Breast epithelium (tissue), 3 donors: ENCODE measurements around the gene EPS8.

Experiments used
- POLR2A ChIP-seq: fragments of 450-650 bp; IDR thresholded peaks from one replicate; pipeline ENCODE4 v1.6.1; 2016; ENCODE audit warnings: antibody characterized with exemption, mild to moderate bottlenecking, moderate library complexity
- POLR2AphosphoS5 ChIP-seq, 3 donors: sonication (generic); formaldehyde crosslinking; IDR thresholded peaks; one replicate each; pipeline ENCODE4 v1.6.1; 2017; ENCODE audit warnings: antibody characterized with exemption in 3 of 3
- TF ChIP-seq, protein P1 (sequence below), 3 donors: fragments of 450-650 bp; IDR thresholded peaks; one replicate each; pipeline ENCODE4 v1.5.1; 2016 to 2017; ENCODE audit warnings: antibody characterized with exemption in 3 of 3, mild to moderate bottlenecking in 3 of 3, moderate library complexity in 3 of 3

DNA sequence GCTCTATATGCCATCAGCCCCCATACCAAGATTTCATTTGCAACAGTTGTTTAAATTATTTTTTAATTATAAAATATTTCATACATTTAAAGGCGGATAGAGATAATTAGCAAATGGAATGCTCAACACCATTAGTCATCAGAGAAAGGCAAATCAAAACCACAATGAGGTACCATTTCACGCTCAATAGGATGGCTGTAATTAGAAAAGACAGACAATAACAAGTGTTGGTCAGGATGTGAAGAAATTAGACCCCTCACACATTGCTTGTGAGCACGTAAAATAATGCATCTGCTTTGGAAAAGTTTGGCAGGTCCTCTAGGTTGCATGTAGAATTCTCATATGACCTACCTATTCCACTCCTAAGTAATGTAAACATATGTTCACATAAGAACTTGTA is 35.3 kb upstream of the EPS8 start:
- TF ChIP-seq, protein P1, sequence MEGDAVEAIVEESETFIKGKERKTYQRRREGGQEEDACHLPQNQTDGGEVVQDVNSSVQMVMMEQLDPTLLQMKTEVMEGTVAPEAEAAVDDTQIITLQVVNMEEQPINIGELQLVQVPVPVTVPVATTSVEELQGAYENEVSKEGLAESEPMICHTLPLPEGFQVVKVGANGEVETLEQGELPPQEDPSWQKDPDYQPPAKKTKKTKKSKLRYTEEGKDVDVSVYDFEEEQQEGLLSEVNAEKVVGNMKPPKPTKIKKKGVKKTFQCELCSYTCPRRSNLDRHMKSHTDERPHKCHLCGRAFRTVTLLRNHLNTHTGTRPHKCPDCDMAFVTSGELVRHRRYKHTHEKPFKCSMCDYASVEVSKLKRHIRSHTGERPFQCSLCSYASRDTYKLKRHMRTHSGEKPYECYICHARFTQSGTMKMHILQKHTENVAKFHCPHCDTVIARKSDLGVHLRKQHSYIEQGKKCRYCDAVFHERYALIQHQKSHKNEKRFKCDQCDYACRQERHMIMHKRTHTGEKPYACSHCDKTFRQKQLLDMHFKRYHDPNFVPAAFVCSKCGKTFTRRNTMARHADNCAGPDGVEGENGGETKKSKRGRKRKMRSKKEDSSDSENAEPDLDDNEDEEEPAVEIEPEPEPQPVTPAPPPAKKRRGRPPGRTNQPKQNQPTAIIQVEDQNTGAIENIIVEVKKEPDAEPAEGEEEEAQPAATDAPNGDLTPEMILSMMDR (IDR thresholded peaks at IDR 0.05): no peak
- TF ChIP-seq POLR2A (no peak), POLR2AphosphoS5 (IDR thresholded peaks at IDR 0.05) (no peak)
